ENCODE data around the gene FAF1. TPM values are rescaled to one million over a fixed set of nuclear protein-coding genes. Genes with fewer than 3 reads are reported as not detected.

FAF1 gene
- total and polyA plus RNA-seq, 9 of the 15 experiments (the other 6 are each of a cell fraction or from before 2014, with no cell fraction given), result 48.7 to 225 (median 118) TPM

GRCh38 chr1:50488876-50489275 is 471.2 kb downstream of the FAF1 start:
- FAIRE-seq (no peak), ATAC-seq (no peak), DNase-seq (ENCODE audit: extremely low read depth in 1 of 4, low spot score in 3 of 4) (no peak)
- no peaks in the 10 kb centered on the region for H3K27me3 ChIP-seq (ENCODE audit: control insufficient read depth in 2 of 2, insufficient read depth in 2 of 2, low read length in 2 of 2)
- in situ Hi-C loops (cut with MboI) (no loop called here), intact Hi-C loops (cut with micrococcal nuclease) (no loop called here)
- no peaks in the 10 kb centered on the region for H3K79me2 ChIP-seq (ENCODE audit: control insufficient read depth, insufficient read depth, low read length)
- no peaks in the 10 kb centered on the region for H3K4me1 ChIP-seq (replicated peaks in 1 of 2; ENCODE audit: control insufficient read depth in 2 of 2, insufficient read depth in 2 of 2, low read length in 2 of 2)
- H3K9me1 ChIP-seq (ENCODE audit: control insufficient read depth, insufficient read depth, low read length), result no peaks in the 10 kb centered on the region
- 0% methylated on average over 1 of the region's 1 CpG for WGBS (ENCODE audit: insufficient coverage, low coverage, missing lambda C conversion rate)
- H2AFZ ChIP-seq (ENCODE audit: low read depth, low read length), result no peak overlapping the region
- no peak overlapping the region for H3K4me2 ChIP-seq (ENCODE audit: insufficient read depth, low read length)
- no TSS peak for BruUV-seq (replicated peaks)
- no peaks in the 10 kb centered on the region for H3K9me3 ChIP-seq (replicated peaks; ENCODE audit: control insufficient read depth, insufficient read depth, low read depth, low read length)
- no peak overlapping the region for H3K9ac ChIP-seq (ENCODE audit: insufficient read depth in 1 of 2, low read depth in 2 of 2, low read length in 2 of 2)
- H4K20me1 ChIP-seq (replicated peaks; ENCODE audit: control insufficient read depth, insufficient read depth, low read length), result no peaks in the 10 kb centered on the region
- H3K27ac ChIP-seq (ENCODE audit: extremely low read depth, low read depth, low read length), result no peak overlapping the region
- TF ChIP-seq HINFP (tag; conservative IDR thresholded peaks at IDR 0.05; ENCODE audit: low read depth) (no peak), CREM (IDR thresholded peaks at IDR 0.05; ENCODE audit: low read depth) (no peak), FOXM1 (IDR thresholded peaks at IDR 0.05; ENCODE audit: low read depth) (no peak), FOXM1 (CRISPR knock-in tag; IDR thresholded peaks at IDR 0.05; ENCODE audit: low read depth) (no peak), TRIM25 (IDR thresholded peaks at IDR 0.05; ENCODE audit: borderline replicate concordance) (no peak), MBD2 (IDR thresholded peaks at IDR 0.05; ENCODE audit: borderline replicate concordance, low read depth) (no peak)
- H3K36me3 ChIP-seq (ENCODE audit: control insufficient read depth, insufficient read depth, low read length), result peaks cover 47% of the 10 kb centered on the region
- no peak overlapping the region for H3K4me3 ChIP-seq
- POLR2A ChIA-PET, result interaction anchor here (1.5 to 3.8 kb wide), 2 partner anchors 11 to 14 kb away, joined by 4 to 8 read pairs; no protein-coding TSS in a partner anchor
- CTCF ChIA-PET (ENCODE audit: low intra/inter-chr PET ratio), result no interaction called here

All from K562 (cell line).